ENCODE measurements around the gene ARHGAP15.

Gene ARHGAP15

DNA sequence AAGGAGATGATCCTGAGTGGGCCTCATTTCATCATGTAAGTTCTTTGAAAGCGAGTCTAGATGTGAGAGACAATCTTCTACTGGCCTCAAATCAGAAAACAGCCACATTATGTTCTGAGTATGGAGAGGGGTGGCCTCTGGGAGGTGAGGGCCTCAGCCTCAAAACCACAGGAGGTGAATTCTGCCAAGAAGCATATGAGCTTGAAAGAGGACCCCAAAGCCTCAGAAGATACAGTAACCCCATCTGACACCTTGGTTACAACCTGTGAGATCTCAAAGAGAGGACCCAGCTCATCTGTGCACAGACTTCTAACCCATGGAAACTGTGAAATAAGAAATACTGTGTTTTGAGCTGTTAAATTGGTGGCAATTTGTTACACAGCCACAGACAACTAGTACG lies 200.1 kb downstream of the ARHGAP15 start:
- FAIRE-seq (no peak), DNase-seq (ENCODE audit: insufficient read length, low spot score) (no peak)

- FAIRE-seq, result no peak
- DNase-seq (ENCODE audit: insufficient read length, low spot score), result no peak
Measured at GRCh38 chr2:143333168-143333791, 204.1 kb downstream of the ARHGAP15 start.

DNA sequence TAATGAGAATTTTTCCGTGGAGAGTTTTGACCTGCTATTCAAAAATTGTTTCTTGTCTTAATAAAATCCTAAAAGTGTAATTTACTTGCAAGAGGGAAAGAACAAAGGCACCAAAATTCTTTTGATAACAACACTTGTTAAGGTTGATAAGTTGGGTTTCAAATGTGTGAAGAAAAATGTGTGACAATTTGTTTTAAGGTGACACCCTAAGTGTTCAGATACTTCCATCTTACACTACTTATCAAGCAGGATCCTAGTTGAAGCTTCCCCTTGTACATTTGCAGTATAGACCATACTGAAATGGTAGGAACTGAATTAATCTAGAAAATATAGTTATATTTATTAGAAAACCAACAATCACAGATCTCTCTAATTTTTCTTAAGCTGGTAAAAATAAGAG lies 204.6 kb downstream of the ARHGAP15 start:
- no peak for DNase-seq (ENCODE audit: insufficient read length, low spot score)
- FAIRE-seq, result no peak

DNA sequence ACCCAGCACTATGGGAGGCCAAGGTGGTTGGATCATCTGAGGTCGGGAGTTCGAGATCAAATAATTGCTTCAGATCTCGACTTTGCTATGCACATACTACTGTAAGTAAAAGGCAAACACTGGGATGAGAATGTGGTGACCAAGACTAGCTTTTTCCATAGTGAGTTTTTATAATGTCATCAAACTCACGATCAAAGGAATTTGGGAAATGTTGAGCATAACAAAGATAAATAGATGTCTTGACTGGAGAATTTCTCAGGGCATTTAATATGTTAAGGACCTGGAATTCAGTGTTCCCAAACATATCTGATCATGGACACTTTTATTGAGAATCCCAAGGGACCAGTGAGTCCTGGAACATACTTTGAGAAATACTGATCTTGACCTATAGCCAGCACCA lies 205.6 kb downstream of the ARHGAP15 start:
- FAIRE-seq (no peak), DNase-seq (ENCODE audit: insufficient read length, low spot score) (no peak)

- FAIRE-seq (no peak), DNase-seq (ENCODE audit: insufficient read length, low spot score) (no peak)
Measured at GRCh38 chr2:143336719-143337210, 207.5 kb downstream of the ARHGAP15 start.

GRCh38 chr2:143341478-143341877 lies 212.3 kb downstream of the ARHGAP15 start:
- DNase-seq (ENCODE audit: insufficient read length, low spot score) (no peak), FAIRE-seq (no peak)

GRCh38 chr2:143344780-143345179 lies 215.6 kb downstream of the ARHGAP15 start:
- FAIRE-seq, result no peak

DNA sequence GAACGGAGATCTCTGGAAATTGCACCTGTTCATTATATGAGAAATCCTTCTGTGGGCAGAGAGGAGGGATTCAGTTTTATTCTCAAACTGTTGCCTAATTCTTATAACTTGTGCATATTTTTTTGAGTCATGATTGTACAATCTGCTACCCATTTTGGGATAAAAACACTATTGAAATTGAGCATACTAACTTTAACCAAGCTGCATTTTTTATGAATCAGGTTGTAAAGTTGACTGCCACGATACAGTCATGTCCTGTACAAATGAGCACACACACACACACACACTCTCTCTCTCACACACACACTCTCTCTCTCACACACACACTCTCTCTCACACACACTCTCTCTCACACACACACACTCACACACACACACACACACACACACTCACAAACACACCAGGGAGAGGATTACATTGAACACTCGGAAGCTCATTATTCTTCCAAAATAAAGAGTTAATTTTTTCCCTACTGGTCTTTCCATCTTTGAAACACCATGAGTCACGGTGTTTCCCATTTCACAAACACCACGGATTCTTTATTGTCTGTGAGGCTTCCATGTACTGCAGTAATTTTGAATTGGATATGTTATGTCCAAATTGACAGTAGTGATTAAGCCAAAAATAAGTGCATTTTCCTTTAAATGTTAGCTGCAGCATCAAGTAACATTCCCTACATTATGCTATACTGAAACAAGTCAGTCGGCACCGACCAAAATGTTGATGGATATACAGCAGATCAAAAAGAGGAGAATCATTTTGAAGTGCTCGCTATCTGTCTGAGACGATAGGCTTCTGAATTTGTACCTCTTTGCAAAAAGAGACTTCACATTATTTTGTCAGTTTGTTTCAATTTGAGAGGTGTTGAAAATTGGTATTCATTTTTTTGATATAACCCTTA lies 216.9 kb downstream of the ARHGAP15 start:
- DNase-seq (ENCODE audit: insufficient read length, low spot score), result no peak
- FAIRE-seq, result no peak

More at GRCh38 chr2:143344780-143345179, 215.6 kb downstream of the ARHGAP15 start:
- no peak for DNase-seq (ENCODE audit: insufficient read length, low spot score)

DNA sequence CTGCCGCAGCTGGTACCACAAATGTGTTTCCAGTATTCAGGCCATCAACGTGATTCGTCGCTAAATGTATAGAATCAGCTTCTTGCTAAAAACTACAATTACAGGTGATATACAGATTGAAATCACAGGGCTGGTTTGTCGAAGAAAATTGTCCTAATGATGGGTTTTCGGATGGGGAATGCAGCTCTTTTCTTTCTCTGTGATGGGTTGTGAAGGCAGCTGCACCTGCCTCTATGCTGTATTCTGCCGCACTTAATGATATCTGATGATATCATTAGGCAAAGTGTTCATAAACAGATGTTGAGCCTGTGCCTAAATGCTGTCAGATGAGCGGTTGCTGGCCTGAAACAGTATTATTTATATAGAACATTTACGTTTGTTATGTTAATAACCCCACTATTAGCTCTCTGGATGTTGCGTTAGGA lies 218.1 kb downstream of the ARHGAP15 start:
- no peak for DNase-seq (ENCODE audit: insufficient read length, low spot score)
- FAIRE-seq, result no peak

DNA sequence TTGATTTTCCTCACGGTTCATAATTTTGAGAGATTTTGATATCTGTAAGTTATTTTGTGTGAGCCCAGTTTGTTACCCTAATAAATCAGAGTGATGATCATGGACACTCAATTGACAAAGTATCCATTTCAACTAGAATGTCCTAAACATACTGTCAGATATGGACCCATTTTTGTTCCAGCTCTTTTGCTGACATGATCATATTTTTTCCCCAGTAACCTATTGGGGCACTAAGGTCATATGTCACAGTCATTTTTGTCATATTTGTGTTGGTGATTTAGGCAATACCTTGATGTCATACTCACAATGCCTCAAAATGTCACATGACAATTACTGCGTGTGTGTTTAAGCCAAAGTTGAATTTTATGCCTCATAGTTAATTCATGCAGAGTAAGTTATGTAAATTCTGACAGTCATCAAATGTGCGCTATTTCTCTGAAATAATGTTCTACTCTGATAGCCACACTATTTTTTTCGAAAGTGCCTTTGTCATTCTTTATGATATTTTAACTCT lies 218.7 kb downstream of the ARHGAP15 start:
- FAIRE-seq (no peak), DNase-seq (ENCODE audit: insufficient read length, low spot score) (no peak)

DNA sequence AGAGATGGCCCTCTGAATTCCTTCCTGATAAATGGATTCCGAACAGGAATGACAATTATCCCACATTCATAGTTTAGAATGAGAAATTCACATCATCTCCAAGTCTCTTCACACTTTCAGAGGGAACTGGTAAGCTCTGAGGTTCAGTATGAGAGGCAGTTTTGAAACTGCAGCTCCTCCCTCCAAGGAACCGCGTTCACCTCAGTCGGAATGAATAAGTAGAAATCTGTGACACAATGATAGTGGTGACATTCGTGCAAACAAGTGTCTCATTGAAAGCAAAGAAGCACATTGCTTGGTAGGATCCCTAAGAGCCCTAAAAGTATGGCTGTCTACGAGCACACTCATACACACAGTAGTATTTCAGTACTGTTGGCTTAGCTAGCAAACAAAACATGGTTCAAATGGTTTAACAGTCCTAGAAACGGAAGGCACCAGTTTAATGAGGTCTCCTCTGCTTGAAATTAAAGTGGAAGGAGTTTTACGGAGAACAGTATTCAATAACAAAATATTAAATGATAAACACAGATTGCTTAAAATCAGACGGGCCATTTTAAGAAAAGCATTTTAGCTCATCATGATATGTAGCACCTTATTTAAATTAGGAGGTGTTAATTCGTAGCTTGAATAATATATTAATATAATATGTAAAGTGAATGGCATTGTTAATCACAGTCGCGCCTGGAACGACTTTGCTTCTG lies 225.0 kb downstream of the ARHGAP15 start:
- FAIRE-seq (no peak), DNase-seq (ENCODE audit: insufficient read length, low spot score) (no peak)

DNA sequence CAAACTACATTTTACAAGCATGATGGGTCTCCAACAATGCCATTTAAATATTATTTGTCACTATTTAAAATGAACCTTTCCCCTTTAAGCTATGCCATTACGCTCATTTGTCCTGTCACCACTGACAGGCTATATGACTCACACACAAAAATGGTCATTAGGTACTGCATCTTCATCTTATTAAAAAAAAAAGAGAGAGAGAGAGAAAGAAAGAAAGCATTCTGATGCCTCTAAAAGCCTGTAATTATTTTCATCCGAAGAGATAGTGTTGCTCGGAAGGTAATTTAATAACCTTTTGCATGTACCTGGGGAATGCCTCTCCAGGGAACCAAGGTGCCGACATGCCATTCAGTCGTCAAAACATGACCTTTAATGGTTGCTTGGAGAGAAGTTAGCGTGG lies 226.7 kb downstream of the ARHGAP15 start:
- no peak for DNase-seq (ENCODE audit: insufficient read length, low spot score)
- FAIRE-seq, result no peak

DNA sequence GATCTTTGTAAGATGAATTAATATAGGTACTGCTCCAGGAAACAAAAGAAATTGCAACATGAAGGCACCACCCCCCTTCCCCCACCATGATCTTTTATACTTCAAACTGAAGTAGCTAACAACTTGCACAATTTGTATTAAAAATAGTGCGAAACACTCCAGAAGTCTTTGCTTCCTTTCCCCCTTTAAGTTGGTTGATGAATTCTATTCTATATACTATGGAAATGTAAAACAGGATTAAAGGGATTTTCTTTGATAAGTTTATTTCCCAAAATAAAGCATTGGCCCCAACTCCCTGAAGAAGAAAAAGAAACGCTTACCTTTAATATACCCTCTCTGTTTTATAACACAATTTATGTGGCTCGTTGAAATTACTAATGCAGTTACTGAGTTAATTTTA lies 227.1 kb downstream of the ARHGAP15 start:
- FAIRE-seq (no peak), DNase-seq (ENCODE audit: insufficient read length, low spot score) (no peak)

DNA sequence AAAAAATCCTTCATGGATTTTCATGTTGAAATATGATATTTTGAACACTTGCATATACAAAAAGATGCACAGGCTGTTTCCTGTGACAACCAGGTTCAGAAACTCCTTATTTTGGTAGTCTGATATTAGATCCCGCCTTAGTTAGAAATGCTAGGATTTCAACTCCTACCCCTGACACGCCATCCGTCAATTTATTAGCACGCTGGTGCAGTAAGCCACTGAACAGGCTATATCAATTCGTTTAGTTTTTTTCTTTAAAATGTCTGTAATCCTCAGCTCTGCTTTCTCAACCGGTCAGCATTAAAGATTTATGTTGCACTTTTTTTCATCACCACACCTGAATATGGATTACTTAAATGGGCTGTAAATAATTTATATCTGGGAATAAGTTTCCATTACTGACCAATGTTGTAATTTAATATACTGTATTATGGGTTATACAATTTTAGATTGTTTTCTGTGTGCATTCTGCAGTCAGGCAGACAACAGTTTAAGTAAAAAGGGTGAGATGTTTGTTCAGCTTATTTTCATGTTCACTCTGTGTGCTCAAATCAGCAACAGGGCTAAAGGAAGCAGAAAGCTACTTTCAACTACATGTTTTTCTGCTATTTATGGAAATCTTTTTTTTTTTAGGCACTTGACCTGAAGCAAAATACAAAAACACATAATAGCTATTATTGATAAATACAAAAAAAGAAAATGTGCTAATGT lies 227.7 kb downstream of the ARHGAP15 start:
- DNase-seq (ENCODE audit: insufficient read length, low spot score) (no peak), FAIRE-seq (no peak)

DNA sequence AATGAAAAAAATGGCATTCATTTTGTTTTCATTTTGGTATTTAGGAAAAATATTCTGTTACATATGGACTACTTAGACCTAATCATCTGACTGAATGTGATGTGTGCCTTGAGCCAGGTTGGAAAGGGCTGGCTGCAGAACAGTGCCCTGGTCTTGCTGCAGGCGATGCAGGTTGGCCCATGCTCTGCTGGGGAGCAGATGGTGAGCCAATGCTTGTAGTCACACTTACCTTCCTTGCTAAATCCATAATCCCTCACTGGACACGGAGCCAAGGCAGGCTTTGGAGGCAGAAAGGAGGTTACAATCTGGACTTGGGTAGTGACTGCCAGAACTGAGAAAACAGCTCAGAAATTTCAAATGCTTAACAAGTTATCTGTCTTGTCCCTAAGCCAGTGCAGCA lies 228.7 kb downstream of the ARHGAP15 start:
- FAIRE-seq, result no peak
- DNase-seq (ENCODE audit: insufficient read length, low spot score), result no peak

- DNase-seq (ENCODE audit: insufficient read length, low spot score), result no peak
- no peak for FAIRE-seq
Measured at GRCh38 chr2:143361346-143361745, 232.1 kb downstream of the ARHGAP15 start.

GRCh38 chr2:143371616-143372015 lies 242.4 kb downstream of the ARHGAP15 start:
- DNase-seq (ENCODE audit: insufficient read length, low spot score) (no peak), FAIRE-seq (no peak)

DNA sequence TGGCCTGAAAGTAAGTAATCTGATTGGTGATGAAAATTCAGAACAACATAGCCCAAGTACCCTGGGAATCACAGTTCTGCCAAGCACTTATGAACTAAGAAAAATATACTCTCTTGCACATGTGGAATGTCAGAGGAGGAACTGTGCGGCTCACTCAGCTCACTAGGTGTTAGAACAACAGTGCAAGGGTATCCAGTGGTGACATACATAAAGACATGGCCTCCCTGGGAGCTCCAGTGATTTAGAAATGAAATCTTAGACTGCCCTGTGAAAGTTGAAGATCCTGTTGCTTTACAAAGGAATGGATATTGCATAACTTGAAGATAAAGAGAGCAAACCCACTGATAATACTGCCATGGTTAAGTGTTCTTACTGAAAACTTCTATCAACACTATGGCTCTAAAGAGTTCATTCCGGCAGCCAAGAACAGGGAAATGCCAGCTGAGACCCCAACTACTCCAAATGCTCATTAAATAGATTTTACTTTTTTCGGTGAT lies 246.2 kb downstream of the ARHGAP15 start:
- no peak for FAIRE-seq
- no peak for DNase-seq (ENCODE audit: insufficient read length, low spot score)

DNA sequence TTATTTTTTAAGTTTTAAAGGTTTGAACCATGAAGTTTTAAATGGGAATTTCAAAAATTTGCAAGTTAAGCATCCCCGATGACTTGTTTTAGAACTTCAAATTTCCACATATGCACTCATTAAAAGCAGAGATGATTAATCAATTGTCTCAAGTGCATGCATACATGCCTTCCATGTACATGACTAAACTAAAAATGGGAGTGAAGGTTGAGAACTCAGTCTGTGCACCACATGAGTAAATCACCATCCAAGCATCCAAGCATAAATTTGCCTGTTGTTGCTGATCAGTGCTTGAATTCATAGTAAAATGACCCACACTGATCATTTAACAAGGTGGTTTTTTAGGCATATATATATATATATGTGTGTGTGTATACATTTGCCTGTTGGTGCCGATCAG lies 249.8 kb downstream of the ARHGAP15 start:
- no peak for DNase-seq (ENCODE audit: insufficient read length, low spot score)
- FAIRE-seq, result no peak

DNA sequence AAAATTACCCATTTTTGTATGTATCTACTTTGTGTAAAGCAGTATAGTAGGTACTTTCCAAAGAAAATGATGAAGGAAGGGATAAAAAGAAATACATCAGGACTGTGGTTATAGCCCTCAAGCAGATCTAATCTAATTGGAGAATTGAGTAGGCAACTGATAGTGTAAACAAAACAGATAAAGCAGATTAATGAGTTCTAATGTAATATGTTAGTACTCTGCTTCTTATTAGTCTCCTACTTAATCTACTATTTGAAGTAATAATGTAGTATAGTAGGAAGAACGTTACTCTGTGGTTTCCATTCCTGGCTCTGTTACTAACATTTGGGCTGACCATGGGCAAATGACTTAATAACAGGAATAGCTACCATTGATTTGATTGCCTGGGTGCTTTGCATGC lies 250.7 kb downstream of the ARHGAP15 start:
- DNase-seq (ENCODE audit: insufficient read length, low spot score), result no peak
- FAIRE-seq, result no peak
